Measurements from ENCODE around the gene RAB30. TPM values are rescaled to one million over a fixed set of nuclear protein-coding genes. Genes with fewer than 3 reads are reported as not detected.

Gene RAB30
- total RNA-seq, 4 donors from 2014 or later: 3.4 to 54.8 (median 11.5) TPM

DNA sequence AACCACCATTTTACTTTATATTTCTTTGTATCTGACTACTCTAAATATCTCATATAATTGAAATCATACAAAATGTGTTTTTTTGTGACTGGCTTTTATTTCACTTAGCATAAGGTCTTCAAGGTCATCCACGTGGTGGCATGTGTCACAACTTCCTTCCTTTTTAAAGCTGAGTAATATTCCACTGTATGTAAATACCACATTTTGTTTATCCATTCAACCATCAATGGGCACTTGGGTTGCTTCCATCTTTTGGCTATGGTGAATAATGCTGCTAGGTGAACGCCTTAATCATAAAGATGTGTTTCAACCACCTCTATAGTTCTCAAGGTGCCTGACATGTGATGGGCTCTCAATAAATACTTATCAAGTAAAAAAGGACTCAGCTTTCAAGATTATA lies 15.5 kb downstream of the RAB30 start:
- H3K27ac ChIP-seq: peak overlapping the region in 1 of 4 donors; percentile 58
- TF ChIP-seq POLR2A (IDR thresholded peaks at IDR 0.05): no peak
- H3K4me1 ChIP-seq: peaks cover 0 to 22% (median 11%) of the 10 kb centered on the region in 4 donors
- no peak overlapping the region for H3K4me3 ChIP-seq
- DNase-seq: no peak
- no peaks in the 10 kb centered on the region for H3K9me3 ChIP-seq
- H3K27me3 ChIP-seq: no peaks in the 10 kb centered on the region
- no peaks in the 10 kb centered on the region for H3K36me3 ChIP-seq

DNA sequence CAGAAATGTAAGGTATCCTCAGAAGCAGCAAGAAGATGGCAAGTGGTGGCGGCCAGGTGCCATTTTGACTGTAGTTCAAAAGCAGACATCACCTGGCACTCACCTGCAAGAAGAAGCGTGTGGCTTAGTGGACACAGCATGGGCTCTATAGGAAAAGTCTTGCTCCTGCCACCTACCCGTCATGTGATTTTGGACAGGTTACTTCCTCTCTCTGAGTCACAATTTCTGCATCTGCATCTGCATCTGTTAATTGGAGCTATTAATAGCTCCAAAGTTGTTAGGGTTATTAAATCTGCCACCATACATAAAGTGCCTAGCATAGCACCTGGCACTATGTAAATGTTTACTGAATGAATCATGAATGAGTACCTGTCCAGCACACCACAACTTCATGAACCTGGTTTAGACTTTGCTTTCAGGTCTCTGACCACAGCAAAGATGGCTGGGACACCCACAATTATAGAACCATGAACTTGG lies 16.8 kb downstream of the RAB30 start:
- TF ChIP-seq, protein P1, sequence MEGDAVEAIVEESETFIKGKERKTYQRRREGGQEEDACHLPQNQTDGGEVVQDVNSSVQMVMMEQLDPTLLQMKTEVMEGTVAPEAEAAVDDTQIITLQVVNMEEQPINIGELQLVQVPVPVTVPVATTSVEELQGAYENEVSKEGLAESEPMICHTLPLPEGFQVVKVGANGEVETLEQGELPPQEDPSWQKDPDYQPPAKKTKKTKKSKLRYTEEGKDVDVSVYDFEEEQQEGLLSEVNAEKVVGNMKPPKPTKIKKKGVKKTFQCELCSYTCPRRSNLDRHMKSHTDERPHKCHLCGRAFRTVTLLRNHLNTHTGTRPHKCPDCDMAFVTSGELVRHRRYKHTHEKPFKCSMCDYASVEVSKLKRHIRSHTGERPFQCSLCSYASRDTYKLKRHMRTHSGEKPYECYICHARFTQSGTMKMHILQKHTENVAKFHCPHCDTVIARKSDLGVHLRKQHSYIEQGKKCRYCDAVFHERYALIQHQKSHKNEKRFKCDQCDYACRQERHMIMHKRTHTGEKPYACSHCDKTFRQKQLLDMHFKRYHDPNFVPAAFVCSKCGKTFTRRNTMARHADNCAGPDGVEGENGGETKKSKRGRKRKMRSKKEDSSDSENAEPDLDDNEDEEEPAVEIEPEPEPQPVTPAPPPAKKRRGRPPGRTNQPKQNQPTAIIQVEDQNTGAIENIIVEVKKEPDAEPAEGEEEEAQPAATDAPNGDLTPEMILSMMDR (IDR thresholded peaks at IDR 0.05): no peak
- no peak for TF ChIP-seq POLR2A (IDR thresholded peaks at IDR 0.05)
- H3K27me3 ChIP-seq: no peaks in the 10 kb centered on the region
- no peaks in the 10 kb centered on the region for H3K9me3 ChIP-seq
- peak overlapping the region; percentile 12 to 65 (median 44) for H3K27ac ChIP-seq
- H3K4me3 ChIP-seq: no peak overlapping the region
- DNase-seq: peak in 2 of 3 donors; percentile 51 to 65
- no peaks in the 10 kb centered on the region for H3K36me3 ChIP-seq
- H3K4me1 ChIP-seq: peaks cover 0 to 22% (median 11%) of the 10 kb centered on the region in 4 donors

DNA sequence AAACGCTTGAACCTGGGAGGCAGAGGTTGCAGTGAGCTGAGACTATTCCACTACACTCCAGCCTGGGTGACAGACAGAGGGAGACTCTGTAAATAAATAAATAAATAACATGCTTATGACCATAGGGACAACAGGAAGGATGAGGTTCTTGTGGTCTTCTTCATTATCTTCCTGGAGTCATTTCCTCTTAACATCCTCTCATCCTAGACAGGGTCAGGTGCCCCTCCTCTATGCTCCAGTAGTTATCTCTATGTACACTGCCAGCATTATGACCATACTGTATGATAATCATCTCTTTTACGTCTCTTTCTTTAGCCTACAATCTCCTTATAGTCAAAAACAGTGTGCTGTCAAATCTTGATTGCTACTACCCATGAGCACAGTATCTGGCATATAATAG lies 17.7 kb downstream of the RAB30 start:
- DNase-seq: peak in 1 of 3 donors; percentile 61
- Histone ChIP-seq H3K4me1 (peaks cover 0 to 22% (median 11%) of the 10 kb centered on the region in 4 donors), H3K27me3 (no peaks in the 10 kb centered on the region), H3K4me3 (no peak overlapping the region), H3K36me3 (no peaks in the 10 kb centered on the region), H3K27ac (peak overlapping the region in 1 of 4 donors; percentile 65), H3K9me3 (no peaks in the 10 kb centered on the region)
- TF ChIP-seq, protein P1 (IDR thresholded peaks at IDR 0.05): no peak
- no peak for TF ChIP-seq POLR2A (IDR thresholded peaks at IDR 0.05)

DNA sequence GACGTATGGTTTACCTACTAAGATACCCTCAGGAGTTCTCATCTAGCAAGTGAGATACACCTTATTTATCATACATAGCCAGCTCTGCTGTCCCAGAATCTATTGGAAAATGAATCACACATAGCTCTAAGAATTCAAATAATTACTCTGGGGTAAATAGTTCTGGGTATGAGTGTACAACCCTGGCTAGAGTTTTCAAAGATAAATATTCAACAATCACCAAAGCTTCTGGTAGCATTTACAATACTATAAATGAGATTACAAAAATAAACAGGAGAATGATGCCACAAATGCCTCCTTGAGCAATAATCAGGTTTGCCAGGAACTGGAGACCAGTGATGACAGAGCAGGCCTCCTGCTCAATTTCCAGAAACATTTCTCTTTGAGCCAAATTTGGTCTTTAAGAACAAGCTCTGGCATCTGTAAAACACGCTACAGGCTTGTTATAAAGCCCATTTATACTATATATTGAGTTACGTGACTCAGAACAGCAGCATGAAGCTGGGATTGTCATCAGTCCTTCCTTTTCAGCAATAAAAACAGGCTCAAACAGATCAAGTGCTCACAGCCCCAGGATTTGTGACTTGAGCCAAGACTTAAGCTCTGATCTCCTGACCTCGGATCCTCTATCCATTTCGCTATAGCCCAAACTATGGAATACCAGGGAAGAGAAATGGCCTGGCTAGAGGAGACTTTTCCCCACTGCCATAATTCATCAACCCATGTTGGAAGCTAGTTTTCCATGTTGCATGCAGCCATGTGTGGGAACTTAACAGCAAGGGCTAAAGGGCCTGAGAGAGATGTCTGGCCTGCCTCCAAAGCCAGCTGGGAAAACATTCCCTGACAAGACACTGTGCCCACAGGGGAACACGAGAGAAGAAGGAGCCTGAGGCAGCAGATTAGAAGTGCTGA lies 19.7 kb downstream of the RAB30 start:
- Histone ChIP-seq H3K27me3 (no peaks in the 10 kb centered on the region), H3K4me1 (peaks cover 0 to 22% (median 11%) of the 10 kb centered on the region in 4 donors), H3K36me3 (no peaks in the 10 kb centered on the region), H3K9me3 (no peaks in the 10 kb centered on the region), H3K4me3 (no peak overlapping the region), H3K27ac (peak overlapping the region; percentile 16 to 67 (median 44))
- DNase-seq: no peak
- TF ChIP-seq POLR2A (IDR thresholded peaks at IDR 0.05): no peak
- TF ChIP-seq, protein P1 (IDR thresholded peaks at IDR 0.05): no peak

DNA sequence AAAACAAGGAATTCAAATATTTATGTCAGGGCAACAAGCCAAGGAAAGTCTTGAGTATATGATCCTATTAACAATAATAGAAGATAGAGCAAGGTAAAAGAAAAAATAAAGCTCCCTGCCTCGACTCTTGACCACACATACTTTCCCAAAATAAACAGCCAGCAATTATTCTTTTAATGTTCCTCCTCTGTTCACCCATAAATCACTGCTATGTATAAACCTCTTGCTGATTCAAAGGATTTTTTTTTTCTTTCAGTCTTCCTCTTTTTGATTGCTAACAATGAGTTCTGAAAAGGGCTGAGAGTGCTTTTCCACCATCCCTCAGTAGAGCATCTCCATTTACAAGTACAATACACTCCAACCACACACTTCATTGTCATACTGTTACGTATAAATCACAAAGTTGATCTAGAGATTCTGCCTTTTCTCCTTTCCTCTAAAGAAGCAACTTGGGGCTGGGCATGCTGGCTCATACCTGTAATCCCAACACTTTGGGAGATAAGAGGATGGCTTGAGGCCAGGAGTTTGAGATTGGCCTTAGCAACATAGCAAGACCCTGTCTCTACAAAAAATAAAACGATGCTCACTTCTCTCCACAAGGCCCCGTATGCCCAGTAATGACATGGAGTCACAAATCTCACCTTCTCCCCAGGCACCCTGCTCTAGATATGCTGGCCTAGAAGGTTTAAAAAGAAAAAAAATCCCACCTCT lies 24.0 kb downstream of the RAB30 start:
- no peaks in the 10 kb centered on the region for H3K9me3 ChIP-seq
- H3K27me3 ChIP-seq: no peaks in the 10 kb centered on the region
- peaks cover 0 to 7% (median 0%) of the 10 kb centered on the region in 4 donors for H3K4me1 ChIP-seq
- no peak overlapping the region for H3K4me3 ChIP-seq
- peak overlapping the region in 2 of 4 donors; percentile 2 to 28 for H3K27ac ChIP-seq
- DNase-seq: no peak
- H3K36me3 ChIP-seq: no peaks in the 10 kb centered on the region
- TF ChIP-seq, protein P1 (IDR thresholded peaks at IDR 0.05): no peak
- TF ChIP-seq POLR2A (IDR thresholded peaks at IDR 0.05): no peak
